Measurements from ENCODE around the gene FOXJ3. TPM values are rescaled to one million over a fixed set of nuclear protein-coding genes. Genes with fewer than 3 reads are reported as not detected.

Gene FOXJ3
- total and polyA plus RNA-seq, 10 donors, result 8.9 to 85.8 (median 57.3) TPM

- no peak for TF ChIP-seq POLR2A (IDR thresholded peaks at IDR 0.05)
- TF ChIP-seq CTCF (IDR thresholded peaks at IDR 0.05 in 8 of 11, conservative IDR thresholded peaks at IDR 0.05 in 3 of 11), result no peak
- no peak for TF ChIP-seq POLR2AphosphoS5 (IDR thresholded peaks at IDR 0.05)
- 97 to 99% (median 98%) methylated on average over 5 of the region's 5 CpGs for WGBS, 5 donors
Observed at GRCh38 chr1:42295816-42296215, 39.2 kb downstream of the FOXJ3 start.

GRCh38 chr1:42290130-42290529 is 44.9 kb downstream of the FOXJ3 start:
- H3K27me3 ChIP-seq (replicated peaks in 1 of 7), result no peaks in the 10 kb centered on the region
- TF ChIP-seq POLR2AphosphoS5 (IDR thresholded peaks at IDR 0.05) (no peak), CTCF (IDR thresholded peaks at IDR 0.05 in 8 of 11, conservative IDR thresholded peaks at IDR 0.05 in 3 of 11) (no peak), POLR2A (IDR thresholded peaks at IDR 0.05) (no peak)
- no peak for DNase-seq
- no peaks in the 10 kb centered on the region for H3K9me3 ChIP-seq
- no peaks in the 10 kb centered on the region for H3K4me1 ChIP-seq
- H3K27ac ChIP-seq, result no peak overlapping the region
- 86 to 94% (median 89%) methylated on average over 2 of the region's 2 CpGs for WGBS, 5 donors
- H3K36me3 ChIP-seq, result peaks cover 0 to 4% (median 0%) of the 10 kb centered on the region in 6 donors
- no peak overlapping the region for H3K4me3 ChIP-seq
- intact Hi-C loops (cut with DNase I; ENCODE audit: low total_unique reads), result no loop called here

More at GRCh38 chr1:42295816-42296215, 39.2 kb downstream of the FOXJ3 start:
- H3K36me3 ChIP-seq, result no peaks in the 10 kb centered on the region
- H3K4me1 ChIP-seq, result no peaks in the 10 kb centered on the region
- no peaks in the 10 kb centered on the region for H3K27me3 ChIP-seq (replicated peaks in 1 of 7)
- no peak overlapping the region for H3K27ac ChIP-seq
- intact Hi-C loops (cut with DNase I; ENCODE audit: low total_unique reads), result no loop called here
- no peak overlapping the region for H3K4me3 ChIP-seq
- no peak for DNase-seq
- H3K9me3 ChIP-seq, result peaks cover 0 to 12% (median 2%) of the 10 kb centered on the region in 8 donors

GRCh38 chr1:42288311-42288985 is 46.6 kb downstream of the FOXJ3 start:
- no peak overlapping the region for H3K27ac ChIP-seq
- H3K9me3 ChIP-seq, result no peaks in the 10 kb centered on the region
- WGBS, 5 donors, result 76 to 86% (median 82%) methylated on average over 1 of the region's 1 CpG
- TF ChIP-seq CTCF (IDR thresholded peaks at IDR 0.05 in 8 of 11, conservative IDR thresholded peaks at IDR 0.05 in 3 of 11), result no peak
- TF ChIP-seq POLR2AphosphoS5 (IDR thresholded peaks at IDR 0.05), result no peak
- no peak for TF ChIP-seq POLR2A (IDR thresholded peaks at IDR 0.05)
- no peak for DNase-seq
- peaks cover 0 to 6% (median 0%) of the 10 kb centered on the region in 6 donors for H3K4me1 ChIP-seq
- intact Hi-C loops (cut with DNase I; ENCODE audit: low total_unique reads), result no loop called here
- no peaks in the 10 kb centered on the region for H3K27me3 ChIP-seq (replicated peaks in 1 of 7)
- H3K4me3 ChIP-seq, result no peak overlapping the region
- H3K36me3 ChIP-seq, result peaks cover 0 to 4% (median 0%) of the 10 kb centered on the region in 6 donors

- no peak for DNase-seq
- peaks cover 0 to 51% (median 7%) of the 10 kb centered on the region in 6 donors for H3K4me1 ChIP-seq
- no peak for TF ChIP-seq POLR2AphosphoS5 (IDR thresholded peaks at IDR 0.05)
- TF ChIP-seq POLR2A (IDR thresholded peaks at IDR 0.05), result no peak
- no peak for TF ChIP-seq CTCF (IDR thresholded peaks at IDR 0.05 in 8 of 11, conservative IDR thresholded peaks at IDR 0.05 in 3 of 11)
- no peak overlapping the region for H3K27ac ChIP-seq
- intact Hi-C loops (cut with DNase I; ENCODE audit: low total_unique reads), result no loop called here
- no peaks in the 10 kb centered on the region for H3K27me3 ChIP-seq (replicated peaks in 1 of 7)
- peaks cover 0 to 10% (median 3%) of the 10 kb centered on the region in 6 donors for H3K36me3 ChIP-seq
- WGBS, 5 donors, result 70 to 86% (median 73%) methylated on average over 5 of the region's 5 CpGs
- no peak overlapping the region for H3K4me3 ChIP-seq
- no peaks in the 10 kb centered on the region for H3K9me3 ChIP-seq
Observed at GRCh38 chr1:42282867-42283583, 52.0 kb downstream of the FOXJ3 start.

Data from spleen (tissue), 11 donors.